GM12892 (cell line): Measurements from ENCODE around the gene MTFP1.
"Not testable (repeated sequence)": the region's sequence is repeated elsewhere in the genome, so short reads cannot be mapped to it uniquely, and the experiment has no call there.

Experiments used
- POLR2A ChIP-seq: IDR thresholded peaks from 2 replicates; pipeline ENCODE4 v1.6.1; 2011; ENCODE audit warnings: low read depth, low read length, control low read depth
- POLR2AphosphoS5 ChIP-seq: IDR thresholded peaks from 2 replicates; pipeline ENCODE4 v1.6.1; 2011; ENCODE audit warnings: low read depth, low read length, control low read depth

GRCh38 chr22:30401024-30401423 lies 24.5 kb upstream of the MTFP1 start:
- TF ChIP-seq POLR2AphosphoS5, POLR2A: not testable (repeated sequence)
